ENCODE results near the gene ARIH2. TPM values are rescaled to one million over a fixed set of nuclear protein-coding genes. Genes with fewer than 3 reads are reported as not detected.

ARIH2 gene
- total and polyA plus RNA-seq, 8 donors, result 29.8 to 202 (median 51.5) TPM

- Histone ChIP-seq H3K4me3 (no peak overlapping the region), H3K27ac (no peak overlapping the region), H3K4me1 (peaks cover 29 to 77% (median 65%) of the 10 kb centered on the region in 4 donors), H3K9me3 (no peaks in the 10 kb centered on the region), H3K36me3 (peaks cover 36 to 53% (median 49%) of the 10 kb centered on the region in 4 donors), H3K27me3 (no peaks in the 10 kb centered on the region)
- peak in 1 of 2 donors; percentile 12 for DNase-seq
- intact Hi-C loops (cut with DNase I; ENCODE audit: low total_unique reads), result no loop called here
- TF ChIP-seq CTCF (IDR thresholded peaks at IDR 0.05) (no peak), POLR2A (IDR thresholded peaks at IDR 0.05) (no peak), POLR2AphosphoS5 (IDR thresholded peaks at IDR 0.05) (no peak), EP300 (IDR thresholded peaks at IDR 0.05) (no peak)
- WGBS, 5 donors, result 67 to 73% (median 69%) methylated on average over 6 to 13 of the region's 13 CpGs
Observed at GRCh38 chr3:49025005-49025792, 106.6 kb downstream of the ARIH2 start.

DNA sequence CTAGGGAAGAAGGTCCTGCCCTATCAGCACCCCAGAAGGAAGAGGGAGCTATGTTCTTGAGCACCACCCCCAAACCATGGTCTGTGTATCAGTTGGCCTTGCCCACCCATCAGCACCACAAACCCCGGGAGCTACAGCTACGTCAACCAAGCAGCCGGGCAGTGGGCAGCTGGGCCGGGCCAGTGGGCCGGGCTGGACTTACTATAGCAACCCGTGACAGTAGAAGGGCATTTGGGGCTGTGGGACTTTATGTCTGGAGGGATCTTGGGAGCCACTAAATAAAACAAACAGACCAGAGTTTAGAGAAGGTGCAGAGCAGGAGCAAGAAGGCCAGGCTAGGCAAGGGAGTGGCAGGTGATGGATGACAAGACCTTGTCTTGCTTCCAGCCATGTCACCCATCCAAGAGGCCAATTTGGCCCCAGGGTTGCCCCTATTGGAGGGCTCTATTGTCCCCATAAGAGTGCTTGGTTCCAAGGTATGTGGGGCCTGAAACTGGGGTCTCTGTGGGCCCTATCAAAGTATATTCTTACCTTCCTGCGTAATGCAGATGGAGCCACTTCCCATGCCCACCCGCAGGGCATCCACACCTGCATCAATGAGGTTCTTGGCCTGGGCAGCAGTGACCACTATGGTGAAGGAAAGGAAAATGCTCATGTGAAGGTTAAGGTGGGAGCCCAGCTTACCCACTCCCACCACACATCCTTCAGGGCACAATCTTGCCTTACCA lies 107.3 kb downstream of the ARIH2 start:
- H3K27me3 ChIP-seq, result no peaks in the 10 kb centered on the region
- peaks cover 36 to 61% (median 57%) of the 10 kb centered on the region in 4 donors for H3K36me3 ChIP-seq
- TF ChIP-seq POLR2A (IDR thresholded peaks at IDR 0.05) (no peak), EP300 (IDR thresholded peaks at IDR 0.05) (no peak), POLR2AphosphoS5 (IDR thresholded peaks at IDR 0.05) (no peak), CTCF (IDR thresholded peaks at IDR 0.05) (no peak)
- H3K9me3 ChIP-seq, result no peaks in the 10 kb centered on the region
- H3K4me3 ChIP-seq, result no peak overlapping the region
- 86 to 91% (median 90%) methylated on average over 8 of the region's 8 CpGs for WGBS, 5 donors
- intact Hi-C loops (cut with DNase I; ENCODE audit: low total_unique reads), result no loop called here
- peaks cover 25 to 72% (median 58%) of the 10 kb centered on the region in 4 donors for H3K4me1 ChIP-seq
- DNase-seq, result no peak
- H3K27ac ChIP-seq, result no peak overlapping the region

DNA sequence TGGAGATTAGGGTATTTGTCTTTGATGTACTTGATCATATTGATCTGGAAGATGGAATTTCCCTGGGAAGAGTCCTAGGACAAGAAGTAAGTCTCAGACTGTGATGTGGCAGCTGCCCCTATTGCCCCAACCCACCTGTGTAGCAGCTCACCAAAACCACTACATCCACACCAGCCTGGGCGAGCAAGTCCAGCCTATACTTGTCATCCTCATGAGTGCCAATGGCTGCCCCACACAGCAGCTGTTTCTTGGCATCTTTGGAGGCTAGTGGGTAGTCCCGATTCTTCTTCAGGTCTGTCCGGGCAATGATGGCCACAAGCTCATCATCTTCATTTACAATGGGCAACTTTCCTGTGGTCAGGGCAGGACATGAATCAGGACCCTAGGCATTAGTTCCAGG lies 107.9 kb downstream of the ARIH2 start:
- H3K4me3 ChIP-seq, result no peak overlapping the region
- DNase-seq, result no peak
- intact Hi-C loops (cut with DNase I; ENCODE audit: low total_unique reads), result no loop called here
- peaks cover 42 to 66% (median 63%) of the 10 kb centered on the region in 4 donors for H3K36me3 ChIP-seq
- H3K27me3 ChIP-seq, result no peaks in the 10 kb centered on the region
- 86 to 98% (median 95%) methylated on average over 1 to 3 of the region's 3 CpGs for WGBS, 5 donors
- no peaks in the 10 kb centered on the region for H3K9me3 ChIP-seq
- H3K27ac ChIP-seq, result peak overlapping the region in 1 of 5 donors; percentile 98
- H3K4me1 ChIP-seq, result peaks cover 25 to 72% (median 55%) of the 10 kb centered on the region in 4 donors
- no peak for TF ChIP-seq POLR2AphosphoS5 (IDR thresholded peaks at IDR 0.05)
- no peak for TF ChIP-seq EP300 (IDR thresholded peaks at IDR 0.05)
- TF ChIP-seq POLR2A (IDR thresholded peaks at IDR 0.05), result no peak
- TF ChIP-seq CTCF (IDR thresholded peaks at IDR 0.05), result no peak

GRCh38 chr3:49027634-49028033 lies 109.0 kb downstream of the ARIH2 start:
- DNase-seq, result no peak
- WGBS, 5 donors, result 96 to 97% (median 96%) methylated on average over 9 of the region's 9 CpGs
- peak overlapping the region in 4 of 5 donors; percentile 90 to 98 (median 96) for H3K27ac ChIP-seq
- peaks cover 21 to 69% (median 51%) of the 10 kb centered on the region in 4 donors for H3K4me1 ChIP-seq
- TF ChIP-seq EP300 (IDR thresholded peaks at IDR 0.05) (no peak), POLR2A (IDR thresholded peaks at IDR 0.05) (no peak), POLR2AphosphoS5 (IDR thresholded peaks at IDR 0.05) (no peak), CTCF (IDR thresholded peaks at IDR 0.05) (no peak)
- no peaks in the 10 kb centered on the region for H3K27me3 ChIP-seq
- H3K4me3 ChIP-seq, result no peak overlapping the region
- peaks cover 53 to 77% (median 74%) of the 10 kb centered on the region in 4 donors for H3K36me3 ChIP-seq
- H3K9me3 ChIP-seq, result no peaks in the 10 kb centered on the region
- intact Hi-C loops (cut with DNase I; ENCODE audit: low total_unique reads), result no loop called here

Data from stomach (tissue), 9 donors.